Measurements from ENCODE around the gene FATE1.

DNA sequence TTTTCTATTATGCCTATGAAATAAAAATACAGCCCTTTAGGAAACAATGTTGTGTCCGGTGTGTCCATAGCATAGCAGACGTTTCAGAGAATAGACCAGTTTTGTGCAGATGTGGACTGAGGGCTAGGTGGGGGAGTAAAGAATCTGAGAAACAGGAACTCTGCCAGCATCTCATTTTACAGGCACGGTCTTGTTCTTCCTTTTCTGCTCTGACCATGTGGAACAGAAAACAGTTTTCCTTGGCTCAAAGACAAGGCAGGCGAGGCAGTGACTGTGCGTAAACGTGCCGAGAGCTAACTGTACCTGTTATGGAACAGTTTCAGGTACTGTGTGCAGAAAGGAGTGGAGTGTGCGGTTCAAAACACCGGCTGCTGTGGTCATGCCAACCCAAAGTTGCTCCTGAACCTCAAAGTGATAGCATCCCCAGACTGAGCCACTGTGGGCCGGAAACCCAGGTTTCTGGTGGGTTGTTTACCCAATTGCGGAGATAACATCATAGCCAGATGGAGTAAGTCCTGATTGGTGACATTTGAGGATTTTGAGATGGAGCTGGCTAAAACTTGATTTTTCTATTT is 38.9 kb downstream of the FATE1 start:
- TF ChIP-seq, protein P1, sequence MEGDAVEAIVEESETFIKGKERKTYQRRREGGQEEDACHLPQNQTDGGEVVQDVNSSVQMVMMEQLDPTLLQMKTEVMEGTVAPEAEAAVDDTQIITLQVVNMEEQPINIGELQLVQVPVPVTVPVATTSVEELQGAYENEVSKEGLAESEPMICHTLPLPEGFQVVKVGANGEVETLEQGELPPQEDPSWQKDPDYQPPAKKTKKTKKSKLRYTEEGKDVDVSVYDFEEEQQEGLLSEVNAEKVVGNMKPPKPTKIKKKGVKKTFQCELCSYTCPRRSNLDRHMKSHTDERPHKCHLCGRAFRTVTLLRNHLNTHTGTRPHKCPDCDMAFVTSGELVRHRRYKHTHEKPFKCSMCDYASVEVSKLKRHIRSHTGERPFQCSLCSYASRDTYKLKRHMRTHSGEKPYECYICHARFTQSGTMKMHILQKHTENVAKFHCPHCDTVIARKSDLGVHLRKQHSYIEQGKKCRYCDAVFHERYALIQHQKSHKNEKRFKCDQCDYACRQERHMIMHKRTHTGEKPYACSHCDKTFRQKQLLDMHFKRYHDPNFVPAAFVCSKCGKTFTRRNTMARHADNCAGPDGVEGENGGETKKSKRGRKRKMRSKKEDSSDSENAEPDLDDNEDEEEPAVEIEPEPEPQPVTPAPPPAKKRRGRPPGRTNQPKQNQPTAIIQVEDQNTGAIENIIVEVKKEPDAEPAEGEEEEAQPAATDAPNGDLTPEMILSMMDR (IDR thresholded peaks at IDR 0.05; ENCODE audit: poor library complexity), result no peak
- TF ChIP-seq EZH2 (IDR thresholded peaks at IDR 0.05; ENCODE audit: borderline replicate concordance), result no peak

Measured in hepatocyte (in vitro differentiated cells).